Purkinje cell (primary cell): ENCODE results near the gene PSORS1C1. TPM values are rescaled to one million over a fixed set of nuclear protein-coding genes. Genes with fewer than 3 reads are reported as not detected.

Experiments
- polyA plus RNA-seq: library from polyadenylated mRNA; unstranded; fragments of >200 nt; fragmentation: Nextera tagmentation; gene quantifications from 2 replicates; pipeline ENCODE4 v1.2.1, GENCODE V29; 2014

The PSORS1C1 gene
- 3.5 TPM in 1 of 2 replicates, not detected in the other for polyA plus RNA-seq

GRCh38 chr6:31114541-31114878 is at the start of gene PSORS1C1:
Gene PSORS1C1 (plus strand): TSS chr6:31114800. CDS start chr6:31129633, 14,833 bp downstream.

GRCh38 chr6:31112478-31112877 is 2.1 kb upstream of the PSORS1C1 start, which contains the start of gene C6orf15:
Gene C6orf15 (minus strand): TSS chr6:31112575. CDS start chr6:31112555, 20 bp downstream.

DNA sequence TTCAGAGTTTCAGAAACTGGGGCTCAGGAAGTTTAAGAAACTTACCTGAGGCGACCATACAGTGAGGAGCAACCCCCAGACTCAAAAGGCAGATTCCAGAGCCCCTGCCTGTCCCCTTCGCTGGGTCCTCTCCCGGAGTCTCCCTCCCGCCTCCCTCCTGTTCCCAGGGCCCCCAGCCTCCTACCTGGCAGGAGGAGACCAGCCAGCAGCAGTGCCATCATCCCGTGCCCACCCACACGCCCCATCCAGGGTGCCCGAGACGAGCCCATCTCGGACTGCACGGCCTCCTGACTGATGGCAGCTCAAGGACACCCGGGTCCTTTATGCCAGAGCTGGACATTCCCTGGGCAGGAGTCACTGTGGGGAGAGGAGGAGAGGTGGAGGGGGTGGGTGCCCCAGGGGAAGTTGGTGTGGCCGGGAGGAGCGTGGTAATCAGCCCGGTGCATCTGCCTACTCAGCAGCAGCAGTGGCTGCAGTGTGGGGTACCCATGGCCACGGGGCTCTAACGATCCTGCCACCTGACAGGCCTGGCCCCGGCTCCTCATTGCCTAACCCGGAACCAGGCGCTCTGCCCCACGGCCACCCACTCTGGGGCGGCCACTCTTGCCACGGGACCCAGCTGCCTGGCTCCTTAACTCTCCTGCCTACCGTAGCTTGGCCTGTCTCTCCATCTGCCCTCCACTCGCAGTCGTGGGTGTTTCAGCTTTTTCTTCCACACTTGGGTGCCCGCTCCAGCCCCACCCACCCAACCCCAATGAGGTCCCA is 5.7 kb downstream of the PSORS1C1 start, which contains the start of gene CDSN:
Gene CDSN, minus strand, starts transcription at position 296 of the 765 bp plus-strand sequence. Its CDS starts 27 bp downstream, at position 269.

DNA sequence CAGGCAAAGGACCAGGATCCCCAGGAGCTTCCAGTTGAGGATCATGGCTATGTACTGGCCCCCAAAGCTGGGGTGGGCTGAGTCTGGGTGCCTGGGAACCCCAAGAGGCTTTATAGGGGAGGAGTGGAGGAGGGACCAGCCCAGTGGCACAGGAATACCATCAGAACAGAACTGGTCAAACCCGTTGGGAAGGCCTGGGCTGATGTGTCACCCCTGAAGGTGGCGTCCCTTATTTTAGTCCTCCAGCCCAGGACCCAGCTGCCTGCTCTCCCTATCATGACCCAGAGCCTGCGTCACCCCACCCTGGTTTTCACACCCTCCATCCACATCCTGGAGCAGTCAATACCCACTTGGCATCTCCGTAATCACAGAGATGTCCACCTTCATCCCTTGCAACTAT is 24.4 kb downstream of the PSORS1C1 start, which contains the start of gene PSORS1C2:
Gene PSORS1C2, minus strand, starts transcription at position 85 of the 400 bp plus-strand sequence. Its CDS starts 40 bp downstream, at position 45.

DNA sequence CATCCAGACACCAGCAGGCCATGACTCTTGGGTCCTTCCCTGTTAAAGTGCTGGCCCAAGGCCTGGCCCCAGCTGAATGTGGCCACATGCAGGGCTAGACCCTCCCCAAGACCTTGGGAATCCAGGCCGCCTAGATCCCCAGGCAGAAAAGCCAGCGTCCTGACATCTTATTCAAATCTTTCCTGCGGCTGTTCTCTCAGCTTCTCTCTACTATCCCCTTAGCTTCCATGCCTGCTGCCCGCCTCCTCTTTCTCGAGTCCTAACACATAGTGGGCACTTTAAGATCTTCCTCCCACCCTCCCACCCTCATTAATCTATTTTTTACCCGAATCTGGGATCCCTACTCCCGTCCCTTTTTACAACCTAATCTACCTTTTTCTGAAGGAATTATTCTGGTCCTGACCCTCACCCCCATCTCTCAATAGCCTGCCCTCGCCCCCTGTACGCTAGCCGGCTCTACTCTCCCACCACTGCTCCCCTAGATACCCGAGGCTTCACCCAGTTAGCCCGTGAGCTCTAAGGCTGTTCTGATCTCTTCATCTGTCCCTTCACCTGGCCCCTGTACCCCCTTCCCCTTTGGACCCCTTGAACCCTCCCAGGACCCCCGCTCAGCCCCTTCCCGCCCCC is 43.0 kb downstream of the PSORS1C1 start, which contains the start of gene CCHCR1:
Gene CCHCR1, minus strand, starts transcription at position 290 of the 627 bp plus-strand sequence. Its CDS starts 202 bp downstream, at position 88.

GRCh38 chr6:31158140-31158862 is 43.7 kb downstream of the PSORS1C1 start, which contains the start of gene TCF19:
Gene TCF19 (plus strand): TSS chr6:31158589. CDS start chr6:31159470, 881 bp downstream.

GRCh38 chr6:31170600-31170881 is 55.9 kb downstream of the PSORS1C1 start, which contains the start of gene POU5F1:
Gene POU5F1 (minus strand): TSS chr6:31170682. CDS start chr6:31170620, 62 bp downstream.

Other genes with a start within 250 kb of the PSORS1C1 start
- gene DDR1, start 230.3 kb upstream of the PSORS1C1 start, polyA plus RNA-seq: 1.7 and 2.1 TPM in 2 replicates
- gene GTF2H4, start 206.6 kb upstream of the PSORS1C1 start, polyA plus RNA-seq: 1.7 TPM in 1 of 2 replicates, not detected in the other
- gene VARS2, start 200.6 kb upstream of the PSORS1C1 start, polyA plus RNA-seq: 1.0 and 1.6 TPM in 2 replicates
- not detected in 2 replicates for gene SFTA2, start 182.6 kb upstream of the PSORS1C1 start, polyA plus RNA-seq
- not detected in 2 replicates for gene MUCL3, start 173.8 kb upstream of the PSORS1C1 start, polyA plus RNA-seq
- not detected in 2 replicates for gene MUC21, start 131.1 kb upstream of the PSORS1C1 start, polyA plus RNA-seq
- gene MUC22, start 104.3 kb upstream of the PSORS1C1 start, polyA plus RNA-seq: not detected in 2 replicates
- not detected in 2 replicates for gene C6orf15, start 2.2 kb upstream of the PSORS1C1 start, polyA plus RNA-seq
- not detected in 2 replicates for gene CDSN, start 5.6 kb downstream of the PSORS1C1 start, polyA plus RNA-seq
- not detected in 2 replicates for gene PSORS1C2, start 24.3 kb downstream of the PSORS1C1 start, polyA plus RNA-seq
- gene CCHCR1, start 43.0 kb downstream of the PSORS1C1 start, polyA plus RNA-seq: 0.52 and 1.4 TPM in 2 replicates
- 0.15 and 0.32 TPM in 2 replicates for gene TCF19, start 43.8 kb downstream of the PSORS1C1 start, polyA plus RNA-seq
- gene POU5F1, start 55.9 kb downstream of the PSORS1C1 start, polyA plus RNA-seq: not detected in 2 replicates
- 10.6 and 18.4 TPM in 2 replicates for gene HLA-C, start 157.3 kb downstream of the PSORS1C1 start, polyA plus RNA-seq
- 164 and 256 TPM in 2 replicates for gene HLA-B, start 242.4 kb downstream of the PSORS1C1 start, polyA plus RNA-seq